Muscle layer of duodenum (tissue), 2 donors: ENCODE data around the gene NLGN4Y.

Source experiments
- H3K27ac ChIP-seq: one replicate; pipeline ENCODE4 v1.7.0; 2013; ENCODE audit warnings: mild to moderate bottlenecking, low read length
- H3K27me3 ChIP-seq: one replicate; pipeline ENCODE4 v1.7.0; 2013; ENCODE audit warnings: low read depth, mild to moderate bottlenecking, control low read depth, low read length
- H3K36me3 ChIP-seq, 2 donors: one replicate each; pipeline ENCODE4 v1.7.0; 2013; ENCODE audit warnings: low read length in 2 of 2, control low read depth in 1 of 2, mild to moderate bottlenecking in 1 of 2; ENCODE audit not compliant: insufficient read depth in 2 of 2, control insufficient read depth in 1 of 2
- H3K4me1 ChIP-seq, 2 donors: one replicate each; pipeline ENCODE4 v1.7.0; 2013; ENCODE audit warnings: low read length in 2 of 2, mild to moderate bottlenecking in 2 of 2, control low read depth in 1 of 2, moderate library complexity in 1 of 2; ENCODE audit not compliant: insufficient read depth in 2 of 2, control insufficient read depth in 1 of 2
- H3K4me3 ChIP-seq, 2 donors: one replicate each; pipeline ENCODE4 v1.7.0; 2013; ENCODE audit warnings: low read length in 2 of 2, low read depth in 1 of 2, mild to moderate bottlenecking in 1 of 2
- H3K9me3 ChIP-seq, 2 donors: one replicate each; pipeline ENCODE4 v1.7.0; 2013; ENCODE audit warnings: low read length in 2 of 2, control low read depth in 1 of 2, mild to moderate bottlenecking in 1 of 2; ENCODE audit not compliant: control insufficient read depth in 1 of 2
- donor health status: healthy.

Gene NLGN4Y

DNA sequence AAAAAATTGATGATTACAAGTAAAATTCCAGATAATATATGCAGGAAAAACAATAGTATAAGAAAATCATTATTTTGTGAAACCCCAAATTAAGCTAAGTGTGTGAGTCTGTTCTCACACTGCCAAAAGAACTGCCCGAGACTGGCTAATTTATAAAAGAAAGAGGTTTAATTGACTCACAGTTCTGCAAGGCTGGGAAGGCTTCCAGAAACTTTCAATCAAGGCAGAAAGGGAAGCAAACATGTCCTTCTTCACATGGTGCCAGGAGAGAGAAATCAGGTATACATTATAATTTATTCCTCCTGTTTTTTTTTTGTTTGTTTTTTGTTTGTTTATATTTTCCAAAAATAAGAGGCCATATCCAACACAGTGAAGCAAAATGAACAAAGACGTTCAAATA lies 276.8 kb downstream of the NLGN4Y start:
- H3K27me3 ChIP-seq: no peaks in the 10 kb centered on the region
- no peaks in the 10 kb centered on the region for H3K9me3 ChIP-seq
- H3K36me3 ChIP-seq: no peaks in the 10 kb centered on the region
- H3K27ac ChIP-seq: no peak overlapping the region
- no peak overlapping the region for H3K4me3 ChIP-seq
- H3K4me1 ChIP-seq: no peaks in the 10 kb centered on the region

DNA sequence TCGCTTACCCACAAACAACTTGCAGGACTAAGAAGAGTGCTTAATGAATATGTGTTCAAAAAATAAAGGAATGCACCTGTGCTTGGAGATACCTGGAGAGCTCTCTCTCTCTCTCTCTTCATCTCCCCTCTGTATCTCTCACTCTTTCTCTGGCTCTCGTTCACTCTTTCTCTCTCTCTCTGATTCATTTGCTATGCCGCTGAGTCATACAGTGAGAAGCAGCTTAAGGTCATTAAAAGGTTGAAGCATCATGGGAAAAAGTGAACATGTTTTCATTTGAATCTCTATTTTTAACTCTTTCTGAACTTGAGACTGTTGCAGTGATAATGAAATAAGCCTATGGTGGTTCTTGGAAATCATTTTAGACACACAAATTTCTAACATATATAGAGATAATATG lies 277.8 kb downstream of the NLGN4Y start:
- Histone ChIP-seq H3K36me3 (no peaks in the 10 kb centered on the region), H3K27me3 (no peaks in the 10 kb centered on the region), H3K27ac (no peak overlapping the region), H3K4me3 (no peak overlapping the region), H3K4me1 (no peaks in the 10 kb centered on the region), H3K9me3 (no peaks in the 10 kb centered on the region)

DNA sequence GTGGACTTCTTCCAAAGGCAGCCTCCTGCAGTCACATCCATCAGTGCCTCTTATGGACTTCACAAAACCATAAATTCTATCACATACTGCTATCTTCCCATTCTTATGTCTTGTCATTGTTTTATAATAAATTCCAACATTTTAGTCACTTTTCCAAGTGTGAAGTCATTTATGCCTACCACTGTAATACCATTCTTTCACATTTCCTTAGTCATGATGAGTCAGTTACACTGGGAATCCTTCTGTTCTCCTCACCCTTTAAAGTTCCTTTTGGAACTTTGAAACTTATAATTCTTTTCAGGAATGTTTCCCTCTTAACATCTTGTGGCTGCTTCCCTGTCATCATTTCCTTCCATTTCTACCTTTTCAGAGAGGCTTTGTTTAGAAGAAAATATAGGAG lies 279.7 kb downstream of the NLGN4Y start:
- Histone ChIP-seq H3K4me1 (no peaks in the 10 kb centered on the region), H3K27me3 (no peaks in the 10 kb centered on the region), H3K27ac (no peak overlapping the region), H3K36me3 (no peaks in the 10 kb centered on the region), H3K4me3 (no peak overlapping the region), H3K9me3 (no peaks in the 10 kb centered on the region)

DNA sequence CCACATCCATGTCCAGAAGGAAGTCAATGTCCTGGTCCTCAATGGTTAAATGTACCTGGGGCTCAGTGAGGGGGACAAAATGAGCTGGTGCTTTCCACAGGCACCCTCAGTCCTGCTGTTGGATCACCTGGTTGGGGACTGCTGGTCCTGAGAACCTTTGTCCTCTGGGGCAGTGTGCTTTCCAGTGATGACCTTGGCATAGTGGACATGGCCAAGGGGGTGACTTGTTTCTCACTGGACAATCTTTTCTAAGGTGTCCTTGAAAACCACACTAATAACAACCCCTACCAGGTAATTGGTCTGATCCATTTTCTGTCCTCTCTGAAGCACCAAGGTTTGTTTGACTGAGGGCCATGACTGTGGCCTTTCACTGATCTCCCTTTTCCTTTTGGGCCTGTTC lies 294.1 kb downstream of the NLGN4Y start:
- Histone ChIP-seq H3K36me3 (no peaks in the 10 kb centered on the region), H3K9me3 (no peaks in the 10 kb centered on the region), H3K27ac (no peak overlapping the region), H3K4me1 (no peaks in the 10 kb centered on the region), H3K27me3 (no peaks in the 10 kb centered on the region), H3K4me3 (no peak overlapping the region)

DNA sequence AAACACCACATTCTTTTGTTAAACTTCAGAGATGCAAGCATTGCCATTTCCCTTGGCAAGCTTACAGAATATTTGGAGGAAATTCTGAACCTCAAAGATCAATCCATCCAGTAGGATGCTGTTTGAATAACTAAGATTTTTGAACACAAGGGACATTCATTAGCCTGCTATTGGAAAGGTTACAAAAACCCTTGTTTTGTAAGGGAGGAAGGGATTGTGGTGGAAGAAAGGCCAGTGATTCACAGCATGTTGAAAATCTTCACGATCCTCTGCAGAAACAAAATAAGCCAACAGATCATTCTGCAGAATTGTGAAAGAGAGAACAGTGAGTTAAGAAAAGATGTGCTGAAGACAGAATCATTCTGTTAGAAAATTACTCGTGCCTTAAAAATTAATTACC lies 297.9 kb downstream of the NLGN4Y start:
- no peaks in the 10 kb centered on the region for H3K27me3 ChIP-seq
- H3K9me3 ChIP-seq: no peaks in the 10 kb centered on the region

DNA sequence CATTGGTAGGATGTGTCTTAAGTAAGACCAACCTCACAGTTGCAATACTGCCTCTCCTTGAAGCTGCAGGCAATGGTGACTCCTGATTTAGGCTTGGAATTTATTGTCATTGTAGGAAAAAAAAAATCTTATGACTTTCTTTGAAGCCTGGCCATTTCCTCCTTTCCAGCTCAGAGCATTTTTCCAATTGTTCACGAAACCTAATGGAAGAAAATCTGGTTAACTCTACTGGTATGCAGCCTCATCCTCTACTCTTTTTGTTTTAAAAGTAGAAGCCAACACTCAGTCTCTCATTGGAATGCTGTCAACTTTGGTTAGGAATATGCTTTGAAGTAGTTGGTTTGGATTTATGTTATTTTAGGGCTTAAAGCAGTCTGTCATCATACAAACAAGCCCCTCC lies 298.6 kb downstream of the NLGN4Y start:
- H3K36me3 ChIP-seq: no peaks in the 10 kb centered on the region
- no peak overlapping the region for H3K4me3 ChIP-seq
- no peak overlapping the region for H3K27ac ChIP-seq
- no peaks in the 10 kb centered on the region for H3K9me3 ChIP-seq
- no peaks in the 10 kb centered on the region for H3K4me1 ChIP-seq
- no peaks in the 10 kb centered on the region for H3K27me3 ChIP-seq

More for the DNA sequence above, 297.9 kb downstream of the NLGN4Y start:
- Histone ChIP-seq H3K27ac (no peak overlapping the region), H3K36me3 (no peaks in the 10 kb centered on the region), H3K4me3 (no peak overlapping the region), H3K4me1 (no peaks in the 10 kb centered on the region)

DNA sequence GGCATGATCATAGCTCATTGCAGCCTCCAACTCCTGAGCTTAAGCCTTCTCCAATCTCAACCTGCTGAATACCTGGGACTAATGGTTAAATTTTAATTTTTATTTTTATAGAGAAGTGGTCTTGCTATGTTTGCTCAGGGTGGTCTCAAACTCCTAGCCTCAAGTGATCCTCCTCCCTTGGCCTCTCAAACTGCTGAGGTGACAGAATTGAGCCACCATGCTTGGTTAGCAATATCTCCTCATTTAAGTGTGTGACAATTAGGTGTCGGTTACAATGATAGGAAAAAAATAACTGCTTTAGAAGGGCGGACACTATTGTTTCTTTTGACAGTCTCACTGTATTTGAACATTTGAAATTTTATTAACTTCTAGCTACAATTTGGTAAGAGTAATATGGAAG lies 300.3 kb downstream of the NLGN4Y start:
- Histone ChIP-seq H3K9me3 (no peaks in the 10 kb centered on the region), H3K4me3 (no peak overlapping the region), H3K27ac (no peak overlapping the region), H3K27me3 (no peaks in the 10 kb centered on the region), H3K4me1 (no peaks in the 10 kb centered on the region), H3K36me3 (no peaks in the 10 kb centered on the region)

DNA sequence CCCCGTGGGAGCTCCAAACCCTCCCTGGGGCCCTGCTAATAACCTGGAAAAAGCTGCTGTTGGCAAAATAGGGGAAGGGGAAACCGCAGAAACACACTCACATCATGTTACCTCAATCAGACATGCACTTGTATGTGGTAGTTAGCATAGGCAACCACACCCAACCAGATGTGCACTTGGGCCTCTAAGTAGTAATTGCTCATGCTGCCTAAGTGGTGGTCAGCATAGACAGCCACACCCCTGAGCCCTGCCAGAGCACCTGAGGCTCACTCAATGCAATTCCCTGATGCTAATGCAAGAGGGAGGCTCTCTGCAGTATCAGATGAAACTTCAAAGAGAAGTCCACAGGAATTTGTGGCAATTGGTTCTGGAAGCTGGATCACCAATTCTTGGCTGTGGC lies 301.4 kb downstream of the NLGN4Y start:
- no peak overlapping the region for H3K27ac ChIP-seq
- H3K36me3 ChIP-seq: no peaks in the 10 kb centered on the region
- H3K27me3 ChIP-seq: no peaks in the 10 kb centered on the region
- H3K9me3 ChIP-seq: no peaks in the 10 kb centered on the region
- no peak overlapping the region for H3K4me3 ChIP-seq
- no peaks in the 10 kb centered on the region for H3K4me1 ChIP-seq

DNA sequence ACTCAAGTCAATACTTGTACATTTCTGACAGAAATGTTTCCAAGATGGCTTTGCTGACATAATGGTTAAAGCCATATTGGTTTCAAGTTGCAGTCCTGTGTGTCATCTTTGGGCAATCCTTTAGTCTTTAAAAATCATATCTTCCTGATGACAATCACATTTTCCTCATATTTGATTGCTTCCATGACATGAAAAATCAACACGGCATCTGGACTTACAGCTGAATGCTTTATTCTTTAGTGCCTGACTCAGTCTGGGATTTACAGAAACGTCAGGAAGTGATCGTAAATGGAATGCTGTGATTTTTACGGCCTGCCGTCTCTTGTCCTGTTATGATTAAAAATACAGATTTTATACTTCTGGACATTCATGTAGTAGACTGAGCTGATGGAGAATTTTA lies 304.2 kb downstream of the NLGN4Y start:
- Histone ChIP-seq H3K36me3 (no peaks in the 10 kb centered on the region), H3K4me1 (no peaks in the 10 kb centered on the region), H3K9me3 (no peaks in the 10 kb centered on the region), H3K4me3 (no peak overlapping the region), H3K27ac (no peak overlapping the region), H3K27me3 (no peaks in the 10 kb centered on the region)

DNA sequence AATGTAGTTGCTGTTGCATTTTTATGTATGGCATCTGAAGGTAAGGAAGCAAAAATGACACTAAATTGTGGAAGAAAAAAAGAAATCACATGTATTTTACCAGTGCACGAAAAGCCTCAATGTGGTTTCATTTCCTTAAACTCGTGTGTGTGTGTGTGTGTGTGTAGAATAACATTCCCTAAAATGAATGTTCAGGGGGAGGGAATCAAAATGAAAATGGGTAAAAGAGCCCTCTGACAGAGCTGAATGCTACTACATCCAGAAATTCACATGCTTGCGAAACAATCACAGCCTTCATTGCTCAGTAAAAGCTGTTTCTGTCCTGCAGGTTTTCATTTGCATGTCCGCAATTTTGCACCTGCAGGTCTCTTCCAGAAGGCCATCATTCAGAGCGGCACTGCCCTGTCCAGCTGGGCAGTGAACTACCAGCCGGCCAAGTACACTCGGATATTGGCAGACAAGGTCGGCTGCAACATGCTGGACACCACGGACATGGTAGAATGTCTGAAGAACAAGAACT lies 305.1 kb downstream of the NLGN4Y start:
- Histone ChIP-seq H3K27me3 (no peaks in the 10 kb centered on the region), H3K4me1 (no peaks in the 10 kb centered on the region), H3K4me3 (no peak overlapping the region), H3K36me3 (no peaks in the 10 kb centered on the region), H3K27ac (no peak overlapping the region), H3K9me3 (no peaks in the 10 kb centered on the region)

DNA sequence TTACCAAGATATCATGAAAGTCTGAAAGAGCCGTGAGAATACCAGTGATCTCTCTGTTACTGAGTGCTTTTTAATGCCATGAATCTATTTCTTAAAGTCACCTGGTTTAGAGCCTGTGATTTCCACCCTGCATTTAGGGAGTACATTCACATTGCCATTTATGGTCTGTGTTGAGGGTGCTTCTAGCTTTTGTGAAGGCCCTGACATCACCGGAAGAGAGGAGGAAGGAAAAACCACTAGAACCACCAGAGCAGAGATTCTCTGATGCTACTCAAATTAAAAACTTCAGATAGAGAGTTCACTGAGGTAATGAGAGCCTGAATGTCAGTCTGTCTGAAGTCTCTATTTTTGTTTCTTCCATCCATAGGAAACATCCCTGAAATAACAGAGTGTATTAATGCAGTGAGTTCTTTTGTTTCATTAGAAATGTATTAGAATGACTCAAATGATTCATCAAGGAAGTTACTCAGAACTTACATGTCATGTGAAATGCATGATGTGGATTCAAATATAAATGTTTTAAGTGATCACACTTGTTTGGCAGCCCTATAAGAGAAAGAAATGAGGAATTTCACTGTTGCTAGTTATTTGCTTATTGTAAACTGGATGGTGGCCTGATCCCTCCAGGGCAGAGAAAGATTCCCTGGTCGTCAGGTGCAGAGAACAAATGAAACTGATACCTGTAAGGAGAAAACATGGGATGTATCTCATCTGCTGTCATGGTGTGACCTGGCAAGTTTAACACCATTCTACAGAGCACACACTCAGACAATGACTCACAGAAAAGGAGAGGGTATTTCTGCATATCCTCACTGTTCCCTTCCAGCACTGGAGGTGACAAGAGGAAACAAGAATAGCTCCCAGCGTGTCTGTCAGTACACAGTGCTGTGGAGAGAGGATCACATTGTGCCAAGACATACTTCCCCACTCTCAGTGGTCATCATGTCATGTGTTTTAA lies 310.1 kb downstream of the NLGN4Y start:
- no peaks in the 10 kb centered on the region for H3K27me3 ChIP-seq
- no peak overlapping the region for H3K4me3 ChIP-seq
- no peaks in the 10 kb centered on the region for H3K36me3 ChIP-seq
- no peaks in the 10 kb centered on the region for H3K4me1 ChIP-seq
- no peak overlapping the region for H3K27ac ChIP-seq
- H3K9me3 ChIP-seq: no peaks in the 10 kb centered on the region

DNA sequence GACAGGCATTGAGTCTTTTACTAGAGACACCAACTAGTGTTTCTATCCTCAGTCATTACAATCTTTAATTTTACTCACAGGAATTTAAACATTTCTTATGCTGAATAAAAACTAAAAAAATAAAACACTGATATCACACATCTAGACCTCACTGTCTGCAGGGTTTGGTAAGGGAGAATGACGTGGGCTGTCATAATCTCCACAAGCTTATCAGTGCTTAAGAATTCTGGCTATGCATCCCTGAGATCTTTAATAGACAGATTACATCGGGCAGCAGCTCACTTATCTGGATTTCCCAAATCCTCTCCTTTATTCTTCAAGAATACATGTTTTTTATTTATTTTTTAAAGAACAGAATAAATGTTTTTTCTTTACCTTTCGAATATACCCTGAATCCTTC lies 313.1 kb downstream of the NLGN4Y start:
- H3K9me3 ChIP-seq: no peaks in the 10 kb centered on the region
- H3K4me3 ChIP-seq: no peak overlapping the region
- H3K27ac ChIP-seq: no peak overlapping the region
- H3K4me1 ChIP-seq: no peaks in the 10 kb centered on the region
- no peaks in the 10 kb centered on the region for H3K27me3 ChIP-seq
- H3K36me3 ChIP-seq: no peaks in the 10 kb centered on the region
